ENCODE data around the gene MAML3. TPM values are rescaled to one million over a fixed set of nuclear protein-coding genes. Genes with fewer than 3 reads are reported as not detected.
A peak's percentile ranks its signal among the peaks of the same experiment; 100 is the strongest.

Gene MAML3
- total RNA-seq, 4 donors from 2014 or later: 2.4 to 50.5 (median 17.8) TPM

DNA sequence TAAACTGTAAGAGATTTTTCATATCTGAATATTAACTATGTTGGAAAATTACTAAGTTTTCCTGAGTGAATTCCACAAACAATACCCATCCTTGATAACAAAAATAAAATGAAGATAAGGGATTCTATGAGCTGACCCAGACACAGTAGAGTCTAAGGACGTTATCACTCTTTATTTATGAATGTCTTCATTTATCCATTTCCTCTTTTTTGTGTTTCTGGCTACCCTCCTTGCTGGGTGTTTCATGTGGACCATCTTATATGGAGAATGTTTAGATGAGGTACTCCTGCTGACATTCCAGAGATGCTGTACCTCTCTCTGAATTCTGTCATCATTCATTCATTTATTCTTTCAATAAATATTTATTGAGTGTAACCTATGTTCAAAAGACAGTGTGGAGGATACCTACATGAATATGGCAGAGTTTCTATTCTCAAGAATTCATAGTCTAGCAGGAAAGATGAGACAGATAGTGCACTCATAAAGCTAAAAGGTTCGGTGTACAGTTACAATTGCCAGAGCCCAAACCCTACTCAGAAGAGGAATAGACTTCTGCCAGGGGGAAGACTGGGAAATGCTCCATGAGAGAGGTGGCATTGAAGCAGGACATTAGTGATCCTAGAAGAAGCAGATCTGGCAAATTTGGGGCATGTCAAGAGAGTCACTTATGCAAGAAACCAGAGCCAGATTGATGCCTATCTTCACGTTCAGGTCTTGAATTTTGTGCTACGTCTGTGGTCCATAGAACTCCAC lies 195.8 kb downstream of the MAML3 start:
- no peak for TF ChIP-seq POLR2A (IDR thresholded peaks at IDR 0.05)
- TF ChIP-seq, protein P1, sequence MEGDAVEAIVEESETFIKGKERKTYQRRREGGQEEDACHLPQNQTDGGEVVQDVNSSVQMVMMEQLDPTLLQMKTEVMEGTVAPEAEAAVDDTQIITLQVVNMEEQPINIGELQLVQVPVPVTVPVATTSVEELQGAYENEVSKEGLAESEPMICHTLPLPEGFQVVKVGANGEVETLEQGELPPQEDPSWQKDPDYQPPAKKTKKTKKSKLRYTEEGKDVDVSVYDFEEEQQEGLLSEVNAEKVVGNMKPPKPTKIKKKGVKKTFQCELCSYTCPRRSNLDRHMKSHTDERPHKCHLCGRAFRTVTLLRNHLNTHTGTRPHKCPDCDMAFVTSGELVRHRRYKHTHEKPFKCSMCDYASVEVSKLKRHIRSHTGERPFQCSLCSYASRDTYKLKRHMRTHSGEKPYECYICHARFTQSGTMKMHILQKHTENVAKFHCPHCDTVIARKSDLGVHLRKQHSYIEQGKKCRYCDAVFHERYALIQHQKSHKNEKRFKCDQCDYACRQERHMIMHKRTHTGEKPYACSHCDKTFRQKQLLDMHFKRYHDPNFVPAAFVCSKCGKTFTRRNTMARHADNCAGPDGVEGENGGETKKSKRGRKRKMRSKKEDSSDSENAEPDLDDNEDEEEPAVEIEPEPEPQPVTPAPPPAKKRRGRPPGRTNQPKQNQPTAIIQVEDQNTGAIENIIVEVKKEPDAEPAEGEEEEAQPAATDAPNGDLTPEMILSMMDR (IDR thresholded peaks at IDR 0.05): no peak
- Histone ChIP-seq H3K9me3 (no peaks in the 10 kb centered on the region), H3K4me1 (peaks cover 0 to 4% of the 10 kb centered on the region in 2 donors), H3K4me3 (no peak overlapping the region), H3K36me3 (no peaks in the 10 kb centered on the region), H3K27ac (no peak overlapping the region), H3K27me3 (no peaks in the 10 kb centered on the region)
- intact Hi-C loops (cut with DNase I; ENCODE audit: low total_unique reads): no loop called here
- DNase-seq: no peak

DNA sequence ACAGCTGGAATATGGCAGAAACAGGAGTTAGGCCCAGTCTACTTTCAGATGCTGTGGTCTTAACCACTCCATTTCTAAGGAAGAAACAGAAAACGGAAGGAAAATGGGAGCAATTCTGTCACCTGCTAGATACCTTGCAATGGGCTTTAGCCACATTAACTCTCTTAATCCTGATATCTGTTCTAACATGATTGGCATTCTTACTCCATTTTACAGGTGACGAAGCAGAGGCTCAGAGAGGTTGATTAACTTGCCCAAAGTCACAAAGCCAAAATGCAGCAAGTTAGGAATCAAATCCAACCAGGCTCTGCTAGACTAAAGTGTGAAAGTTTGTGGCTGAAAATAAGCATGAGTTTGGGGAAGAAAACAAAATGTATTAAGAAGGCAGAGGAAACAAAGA lies 196.9 kb downstream of the MAML3 start:
- peaks cover 0 to 4% of the 10 kb centered on the region in 2 donors for H3K4me1 ChIP-seq
- no peaks in the 10 kb centered on the region for H3K9me3 ChIP-seq
- DNase-seq: no peak
- no peak overlapping the region for H3K4me3 ChIP-seq
- no peaks in the 10 kb centered on the region for H3K36me3 ChIP-seq
- H3K27me3 ChIP-seq: no peaks in the 10 kb centered on the region
- intact Hi-C loops (cut with DNase I; ENCODE audit: low total_unique reads): no loop called here
- H3K27ac ChIP-seq: peak overlapping the region; percentile 58 to 79
- TF ChIP-seq POLR2A (IDR thresholded peaks at IDR 0.05): no peak
- TF ChIP-seq, protein P1 (IDR thresholded peaks at IDR 0.05): no peak

DNA sequence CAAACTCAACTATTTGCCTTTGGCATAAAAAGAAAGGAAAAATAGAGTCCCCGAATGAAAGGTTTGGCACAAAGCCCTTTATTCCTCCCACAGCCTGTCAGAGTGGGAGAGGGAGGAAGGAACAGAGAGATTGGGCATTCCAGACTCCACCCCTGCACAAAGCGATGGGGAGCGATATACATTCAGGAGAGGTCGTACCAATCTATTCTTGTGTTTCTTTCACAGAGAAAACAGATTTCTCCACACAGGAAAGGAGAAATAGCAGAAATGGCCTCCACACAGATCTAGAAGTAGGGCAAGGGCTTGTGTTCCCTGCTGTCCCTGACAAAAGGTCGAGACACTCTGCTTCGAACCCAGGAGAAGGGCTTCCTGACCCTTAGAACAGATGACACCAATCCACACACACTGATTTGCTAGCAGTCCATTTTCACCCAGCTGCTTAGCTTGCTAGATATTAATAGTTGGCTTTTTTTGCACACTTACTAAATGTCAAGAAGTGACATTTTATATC lies 197.4 kb downstream of the MAML3 start:
- DNase-seq: peak; percentile 46 to 54
- Histone ChIP-seq H3K27me3 (no peaks in the 10 kb centered on the region), H3K4me1 (peaks cover 0 to 4% of the 10 kb centered on the region in 2 donors), H3K36me3 (no peaks in the 10 kb centered on the region), H3K9me3 (no peaks in the 10 kb centered on the region), H3K4me3 (peak overlapping the region; percentile 2 to 4), H3K27ac (peak overlapping the region; percentile 58 to 79)
- TF ChIP-seq POLR2A (IDR thresholded peaks at IDR 0.05): no peak
- TF ChIP-seq, protein P1 (IDR thresholded peaks at IDR 0.05): no peak
- intact Hi-C loops (cut with DNase I; ENCODE audit: low total_unique reads): no loop called here

DNA sequence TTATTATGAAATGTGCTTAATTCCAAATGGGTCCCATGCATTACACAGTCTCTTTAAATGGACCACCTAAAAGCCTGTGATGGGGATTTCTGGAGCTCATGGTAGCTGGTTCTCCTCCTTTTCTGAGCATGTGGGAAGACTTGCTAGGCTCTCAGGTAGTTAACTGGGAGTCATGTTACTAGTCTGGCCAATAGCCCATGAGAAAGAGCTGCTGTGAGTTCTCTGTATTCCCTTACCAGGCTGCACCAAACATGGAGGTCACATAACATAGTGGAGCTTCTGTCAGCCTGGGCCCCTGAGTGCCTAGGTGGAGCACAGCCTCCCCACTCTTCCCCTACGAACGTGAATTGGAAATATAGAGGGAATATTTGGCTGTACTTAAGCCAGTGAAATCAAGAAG lies 198.4 kb downstream of the MAML3 start:
- Histone ChIP-seq H3K4me1 (peaks cover 0 to 4% of the 10 kb centered on the region in 2 donors), H3K4me3 (no peak overlapping the region), H3K27me3 (no peaks in the 10 kb centered on the region), H3K27ac (peak overlapping the region; percentile 58 to 79), H3K9me3 (no peaks in the 10 kb centered on the region), H3K36me3 (no peaks in the 10 kb centered on the region)
- DNase-seq: no peak
- TF ChIP-seq POLR2A (IDR thresholded peaks at IDR 0.05): no peak
- TF ChIP-seq, protein P1 (IDR thresholded peaks at IDR 0.05): no peak
- intact Hi-C loops (cut with DNase I; ENCODE audit: low total_unique reads): no loop called here

DNA sequence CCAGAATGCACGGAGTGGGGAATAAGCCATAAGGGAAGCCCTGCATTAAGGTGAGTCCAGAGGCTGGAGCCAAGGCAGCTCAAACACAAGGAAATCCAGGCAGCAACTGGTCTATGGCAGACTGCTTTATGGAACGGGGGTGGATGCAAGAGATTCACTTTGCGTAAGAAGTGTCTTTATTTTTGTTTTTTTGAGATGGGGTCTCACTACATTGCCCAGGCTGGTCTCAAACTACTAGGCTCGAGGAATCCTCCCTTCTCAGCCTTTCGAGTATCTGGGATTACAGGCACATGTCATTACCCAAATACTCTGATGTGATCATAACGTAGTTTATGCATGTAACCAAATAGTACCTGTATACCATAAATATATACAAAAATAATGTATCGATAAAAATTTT lies 199.5 kb downstream of the MAML3 start:
- TF ChIP-seq, protein P1 (IDR thresholded peaks at IDR 0.05): no peak
- no peak for TF ChIP-seq POLR2A (IDR thresholded peaks at IDR 0.05)
- Histone ChIP-seq H3K9me3 (no peaks in the 10 kb centered on the region), H3K27ac (no peak overlapping the region), H3K27me3 (no peaks in the 10 kb centered on the region), H3K36me3 (no peaks in the 10 kb centered on the region), H3K4me3 (no peak overlapping the region), H3K4me1 (peaks cover 0 to 4% of the 10 kb centered on the region in 2 donors)
- no peak for DNase-seq
- intact Hi-C loops (cut with DNase I; ENCODE audit: low total_unique reads): no loop called here

Measured in uterus (tissue), 4 donors.